ENCODE data around the gene TEX14.

The TEX14 gene

DNA sequence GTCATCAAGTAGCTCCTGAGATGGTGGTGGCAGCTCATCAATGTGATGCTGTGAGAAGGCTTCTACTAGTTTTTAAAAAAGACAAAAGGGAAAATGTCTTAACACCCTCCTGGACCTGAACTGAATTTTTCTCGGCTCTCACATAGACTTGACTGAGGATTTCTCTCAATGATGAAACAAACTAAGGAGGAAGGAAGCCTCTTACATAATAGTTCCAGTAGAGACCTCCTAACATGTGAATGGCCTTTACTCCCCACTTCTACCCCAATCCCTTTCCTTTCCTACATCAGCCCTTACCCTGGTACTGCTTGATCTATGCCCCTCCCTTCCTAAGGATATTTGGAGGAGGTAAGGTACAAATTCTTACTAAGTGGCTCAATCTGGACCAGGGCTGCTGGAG is 122.6 kb downstream of the TEX14 start:
- ATAC-seq (ENCODE audit: insufficient read depth, low read depth) = no peak
- Histone ChIP-seq H3K27me3 (ENCODE audit: insufficient read depth, low read length, poor library complexity) (peaks cover 23% of the 10 kb centered on the region), H3K4me3 (ENCODE audit: low read depth in 1 of 2, low read length in 2 of 2) (no peak overlapping the region), H2AFZ (ENCODE audit: low read depth, low read length) (no peak overlapping the region), H3K4me1 (ENCODE audit: insufficient read depth, low read length) (no peaks in the 10 kb centered on the region), H3K36me3 (ENCODE audit: insufficient read depth, low read length) (no peaks in the 10 kb centered on the region), H4K20me1 (ENCODE audit: insufficient read depth, low read length) (no peaks in the 10 kb centered on the region), H3K79me2 (ENCODE audit: insufficient read depth, low read length) (no peaks in the 10 kb centered on the region), H3K27ac (ENCODE audit: low read length) (no peak overlapping the region), H3K9me3 (ENCODE audit: insufficient read depth, low read length, severe bottlenecking) (no peaks in the 10 kb centered on the region), H3K9ac (ENCODE audit: low read depth, low read length) (no peak overlapping the region), H3K4me2 (ENCODE audit: insufficient read depth, low read length) (no peak overlapping the region)
- TF ChIP-seq EZH2 (IDR thresholded peaks at IDR 0.05; ENCODE audit: borderline replicate concordance, low read depth, low read length, severe bottlenecking) = no peak
- TF ChIP-seq, protein P1, sequence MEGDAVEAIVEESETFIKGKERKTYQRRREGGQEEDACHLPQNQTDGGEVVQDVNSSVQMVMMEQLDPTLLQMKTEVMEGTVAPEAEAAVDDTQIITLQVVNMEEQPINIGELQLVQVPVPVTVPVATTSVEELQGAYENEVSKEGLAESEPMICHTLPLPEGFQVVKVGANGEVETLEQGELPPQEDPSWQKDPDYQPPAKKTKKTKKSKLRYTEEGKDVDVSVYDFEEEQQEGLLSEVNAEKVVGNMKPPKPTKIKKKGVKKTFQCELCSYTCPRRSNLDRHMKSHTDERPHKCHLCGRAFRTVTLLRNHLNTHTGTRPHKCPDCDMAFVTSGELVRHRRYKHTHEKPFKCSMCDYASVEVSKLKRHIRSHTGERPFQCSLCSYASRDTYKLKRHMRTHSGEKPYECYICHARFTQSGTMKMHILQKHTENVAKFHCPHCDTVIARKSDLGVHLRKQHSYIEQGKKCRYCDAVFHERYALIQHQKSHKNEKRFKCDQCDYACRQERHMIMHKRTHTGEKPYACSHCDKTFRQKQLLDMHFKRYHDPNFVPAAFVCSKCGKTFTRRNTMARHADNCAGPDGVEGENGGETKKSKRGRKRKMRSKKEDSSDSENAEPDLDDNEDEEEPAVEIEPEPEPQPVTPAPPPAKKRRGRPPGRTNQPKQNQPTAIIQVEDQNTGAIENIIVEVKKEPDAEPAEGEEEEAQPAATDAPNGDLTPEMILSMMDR (IDR thresholded peaks at IDR 0.05; ENCODE audit: borderline replicate concordance, extremely low read depth, low read length, poor library complexity, severe bottlenecking) = no peak
- no peak for DNase-seq

DNA sequence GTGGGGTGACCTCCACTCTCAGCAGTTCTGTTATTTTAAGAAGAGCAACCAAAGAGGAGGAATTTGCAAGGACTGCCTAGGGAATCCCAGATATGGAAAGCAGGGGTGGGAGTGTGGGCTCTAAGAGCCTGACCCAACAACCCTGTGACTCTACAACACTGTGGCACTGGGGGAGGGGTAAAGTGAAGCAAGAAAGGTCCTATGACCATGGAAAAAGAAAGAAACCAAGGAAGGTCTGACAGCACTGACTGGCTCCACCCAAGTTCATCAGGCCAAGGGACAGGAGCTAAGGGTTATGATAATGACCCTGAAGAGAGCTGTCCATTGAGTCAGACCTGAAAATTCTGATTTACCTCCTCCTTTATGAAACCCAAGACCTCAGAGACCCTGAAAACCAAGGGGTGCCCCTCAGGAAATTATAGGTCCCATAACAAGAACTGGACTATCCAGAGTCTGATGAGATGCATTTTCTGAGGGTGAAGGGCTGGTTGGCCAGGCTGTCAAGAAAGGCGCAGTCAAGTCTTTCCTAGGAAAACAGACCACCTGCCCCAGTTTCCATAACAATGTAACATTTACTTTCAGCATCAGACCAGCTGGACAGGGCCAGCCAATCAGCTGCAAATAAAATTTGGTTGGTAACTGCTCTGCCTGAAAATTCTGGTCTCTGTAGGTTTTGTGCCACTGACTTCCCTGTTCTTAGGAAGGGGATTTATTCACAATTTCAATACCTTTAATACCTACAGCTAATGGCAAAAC is 123.6 kb downstream of the TEX14 start:
- no peaks in the 10 kb centered on the region for H3K9me3 ChIP-seq (ENCODE audit: insufficient read depth, low read length, severe bottlenecking)
- no peak for ATAC-seq (ENCODE audit: insufficient read depth, low read depth)
- no peak for TF ChIP-seq EZH2 (IDR thresholded peaks at IDR 0.05; ENCODE audit: borderline replicate concordance, low read depth, low read length, severe bottlenecking)
- TF ChIP-seq, protein P1 (IDR thresholded peaks at IDR 0.05; ENCODE audit: borderline replicate concordance, extremely low read depth, low read length, poor library complexity, severe bottlenecking) = no peak
- H3K27me3 ChIP-seq (ENCODE audit: insufficient read depth, low read length, poor library complexity) = peaks cover 23% of the 10 kb centered on the region
- no peaks in the 10 kb centered on the region for H4K20me1 ChIP-seq (ENCODE audit: insufficient read depth, low read length)
- H3K79me2 ChIP-seq (ENCODE audit: insufficient read depth, low read length) = no peaks in the 10 kb centered on the region
- no peak overlapping the region for H3K4me2 ChIP-seq (ENCODE audit: insufficient read depth, low read length)
- H3K36me3 ChIP-seq (ENCODE audit: insufficient read depth, low read length) = no peaks in the 10 kb centered on the region
- no peak overlapping the region for H3K9ac ChIP-seq (ENCODE audit: low read depth, low read length)
- no peak overlapping the region for H2AFZ ChIP-seq (ENCODE audit: low read depth, low read length)
- H3K27ac ChIP-seq (ENCODE audit: low read length) = no peak overlapping the region
- H3K4me3 ChIP-seq (ENCODE audit: low read depth in 1 of 2, low read length in 2 of 2) = no peak overlapping the region
- no peak for DNase-seq
- no peaks in the 10 kb centered on the region for H3K4me1 ChIP-seq (ENCODE audit: insufficient read depth, low read length)

DNA sequence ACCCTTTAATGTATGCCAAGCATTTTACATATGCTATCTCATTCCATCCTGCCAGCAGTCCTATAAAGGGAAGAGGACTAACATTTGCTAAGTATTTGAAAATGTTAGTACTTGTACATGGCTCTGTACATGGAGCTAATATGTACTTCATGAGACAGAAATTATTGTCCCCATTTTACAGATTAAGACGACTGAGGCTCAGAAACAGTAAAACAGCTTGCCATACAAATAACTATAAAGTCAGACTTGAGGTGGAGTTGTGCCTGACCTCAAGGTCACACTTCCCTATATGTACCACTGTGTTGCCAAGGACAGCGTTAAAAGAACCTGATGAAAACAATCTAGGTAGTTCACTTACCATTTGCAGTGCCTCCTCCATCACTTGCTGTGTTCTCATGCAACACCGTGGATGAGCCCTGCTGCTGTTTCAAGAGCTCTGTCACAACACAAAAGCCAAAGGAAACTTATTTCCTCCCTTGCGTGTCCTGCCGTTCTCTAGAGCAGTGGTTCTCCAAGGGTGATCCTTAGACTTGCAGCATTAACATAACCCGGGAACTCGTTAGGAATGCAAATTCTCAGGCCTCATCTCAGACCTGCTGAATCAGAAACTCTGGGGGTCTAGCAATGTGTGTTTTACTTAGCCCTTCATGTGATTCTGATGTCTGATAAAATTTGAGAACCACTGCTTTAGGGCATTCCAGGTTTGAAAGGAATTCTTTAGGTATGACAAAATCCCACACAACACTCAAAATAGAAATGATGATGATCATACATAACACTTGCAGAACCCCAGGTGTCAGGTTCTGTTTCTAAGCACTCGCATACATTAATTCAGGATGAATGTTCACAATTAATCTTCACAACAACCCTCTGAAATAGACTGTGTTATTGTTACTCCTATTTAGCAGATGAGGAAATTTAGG is 126.2 kb downstream of the TEX14 start:
- Histone ChIP-seq H3K36me3 (ENCODE audit: insufficient read depth, low read length) (no peaks in the 10 kb centered on the region), H3K9me3 (ENCODE audit: insufficient read depth, low read length, severe bottlenecking) (no peaks in the 10 kb centered on the region), H3K27ac (ENCODE audit: low read length) (no peak overlapping the region), H3K27me3 (ENCODE audit: insufficient read depth, low read length, poor library complexity) (peaks cover 35% of the 10 kb centered on the region), H3K4me2 (ENCODE audit: insufficient read depth, low read length) (no peak overlapping the region), H3K79me2 (ENCODE audit: insufficient read depth, low read length) (no peaks in the 10 kb centered on the region), H2AFZ (ENCODE audit: low read depth, low read length) (no peak overlapping the region), H4K20me1 (ENCODE audit: insufficient read depth, low read length) (no peaks in the 10 kb centered on the region), H3K4me1 (ENCODE audit: insufficient read depth, low read length) (no peaks in the 10 kb centered on the region), H3K9ac (ENCODE audit: low read depth, low read length) (no peak overlapping the region), H3K4me3 (ENCODE audit: low read depth in 1 of 2, low read length in 2 of 2) (no peak overlapping the region)
- no peak for TF ChIP-seq EZH2 (IDR thresholded peaks at IDR 0.05; ENCODE audit: borderline replicate concordance, low read depth, low read length, severe bottlenecking)
- TF ChIP-seq, protein P1 (IDR thresholded peaks at IDR 0.05; ENCODE audit: borderline replicate concordance, extremely low read depth, low read length, poor library complexity, severe bottlenecking) = no peak
- ATAC-seq (ENCODE audit: insufficient read depth, low read depth) (no peak), DNase-seq (no peak)

Data from DND-41 (cell line).